Measurements from ENCODE around the gene SNED1. TPM values are rescaled to one million over a fixed set of nuclear protein-coding genes. Genes with fewer than 3 reads are reported as not detected.

Gene SNED1
- total RNA-seq, 1 donor from 2014 or later, result 34.9 TPM

GRCh38 chr2:240959941-240960308, 38.5 kb upstream of the SNED1 start:
- DNase-seq (ENCODE audit: low spot score) (peak; percentile 47), ATAC-seq (no peak)

- DNase-seq (ENCODE audit: low spot score) (peak; percentile 74), ATAC-seq (peak; percentile 64)
Measured at GRCh38 chr2:240960309-240960970, 38.0 kb upstream of the SNED1 start.

GRCh38 chr2:240960971-240961876, 37.2 kb upstream of the SNED1 start:
- peak; percentile 43 for DNase-seq (ENCODE audit: low spot score)
- no peak for ATAC-seq

GRCh38 chr2:240961910-240962299, 36.5 kb upstream of the SNED1 start:
- no peak for DNase-seq (ENCODE audit: low spot score)
- no peak for ATAC-seq

- DNase-seq (ENCODE audit: low spot score), result peak; percentile 78
- peak; percentile 62 for ATAC-seq
Measured at GRCh38 chr2:240962300-240963064, 35.9 kb upstream of the SNED1 start.

GRCh38 chr2:240963065-240963867, 35.2 kb upstream of the SNED1 start:
- peak; percentile 48 for DNase-seq (ENCODE audit: low spot score)
- no peak for ATAC-seq

GRCh38 chr2:240963868-240964703, 34.3 kb upstream of the SNED1 start:
- ATAC-seq (no peak), DNase-seq (ENCODE audit: low spot score) (peak; percentile 45)

GRCh38 chr2:240964704-240965295, 33.6 kb upstream of the SNED1 start:
- DNase-seq (ENCODE audit: low spot score) (peak; percentile 43), ATAC-seq (no peak)

GRCh38 chr2:240965296-240965904, 33.0 kb upstream of the SNED1 start:
- DNase-seq (ENCODE audit: low spot score) (peak; percentile 55), ATAC-seq (peak; percentile 19)

GRCh38 chr2:240965905-240966456, 32.4 kb upstream of the SNED1 start:
- ATAC-seq, result no peak
- DNase-seq (ENCODE audit: low spot score), result peak; percentile 46

GRCh38 chr2:240966457-240966905, 31.9 kb upstream of the SNED1 start:
- DNase-seq (ENCODE audit: low spot score), result peak; percentile 40
- no peak for ATAC-seq

DNA sequence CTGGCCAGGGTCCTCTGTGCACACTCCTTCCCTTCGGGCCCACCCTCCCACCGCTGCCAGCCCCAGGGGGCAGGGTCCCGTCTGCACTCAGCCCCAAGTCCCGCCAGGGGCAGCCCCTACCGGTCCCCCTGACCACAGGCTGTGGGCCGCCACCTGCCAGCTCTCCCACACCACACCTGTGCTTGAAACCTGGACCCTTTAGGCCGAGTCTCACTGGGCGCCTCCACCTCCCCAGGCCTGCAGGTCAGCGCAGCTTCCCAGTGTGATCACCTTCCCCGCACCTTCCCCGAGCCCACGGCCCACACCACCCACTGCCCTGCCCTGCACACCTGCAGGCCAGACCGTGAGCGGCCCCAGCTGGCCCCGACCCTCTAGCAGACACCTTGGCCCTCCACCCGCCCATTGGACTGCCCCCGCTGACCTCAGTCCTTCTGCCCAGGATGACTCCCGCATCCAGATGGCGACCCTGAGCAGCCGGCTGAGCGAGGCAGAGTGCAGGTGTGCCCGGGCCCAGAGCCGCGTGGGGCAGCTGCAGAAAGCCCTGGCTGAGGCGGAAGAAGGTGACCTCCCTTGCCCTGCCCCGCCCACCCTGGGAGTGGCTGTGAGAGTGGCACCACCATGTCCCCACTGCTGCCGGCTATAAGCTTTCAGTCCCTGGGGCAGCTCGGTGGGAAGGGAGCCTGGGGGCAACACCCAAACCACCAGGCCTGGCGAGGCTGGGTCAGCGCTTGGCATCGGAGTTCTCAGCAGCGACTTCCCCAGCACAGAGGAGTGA, 31.3 kb upstream of the SNED1 start:
- no peak for ATAC-seq
- peak; percentile 47 for DNase-seq (ENCODE audit: low spot score)

DNA sequence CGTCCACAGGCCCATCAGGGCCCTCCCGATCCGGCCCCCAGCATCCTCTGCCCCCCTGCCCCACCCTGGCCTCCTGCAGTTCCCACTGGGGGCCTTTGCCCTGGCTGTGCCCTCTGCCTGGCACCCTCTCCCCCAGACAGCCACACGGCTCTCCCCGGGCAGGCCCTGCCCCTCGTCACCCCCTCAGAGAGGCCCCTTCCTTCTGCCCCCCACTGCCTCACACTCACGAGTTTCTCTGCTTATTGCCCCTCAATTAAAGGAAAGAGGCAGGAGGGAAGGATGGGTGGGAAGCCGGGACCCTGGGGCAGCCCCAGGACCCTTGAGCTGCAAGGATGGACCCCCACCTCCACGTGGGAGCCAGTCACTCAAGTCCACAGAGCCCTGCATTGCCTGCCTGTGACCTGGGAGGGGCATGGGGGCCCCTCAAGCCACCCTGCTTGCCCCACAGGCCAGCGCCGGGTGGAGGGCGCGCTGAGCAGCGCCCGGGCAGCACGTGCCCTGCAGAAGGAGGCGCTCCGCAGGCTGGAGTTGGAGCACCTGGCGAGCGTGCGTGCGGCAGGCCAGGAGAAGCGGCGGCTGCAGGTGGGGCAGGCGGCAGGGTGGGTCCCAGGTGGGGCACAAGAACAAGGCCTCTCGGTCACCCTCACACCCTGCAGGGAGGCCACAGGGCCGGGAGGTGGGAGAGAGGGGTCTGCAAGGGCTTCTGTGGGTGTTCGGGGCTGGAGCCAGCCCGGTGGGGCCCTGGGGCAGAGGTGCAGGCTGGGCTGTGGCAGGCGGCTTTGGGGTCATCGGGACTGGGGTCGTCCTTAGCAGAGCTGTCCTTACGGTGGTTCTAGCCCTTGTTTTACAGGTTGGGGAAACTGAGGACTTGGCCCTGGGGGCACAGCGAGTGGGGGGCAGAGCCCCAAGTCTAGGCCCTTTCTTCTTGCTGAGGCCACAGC, 30.5 kb upstream of the SNED1 start:
- peak; percentile 35 for DNase-seq (ENCODE audit: low spot score)
- ATAC-seq, result no peak

- ATAC-seq (peak; percentile 74), DNase-seq (ENCODE audit: low spot score) (peak; percentile 72)
Measured at GRCh38 chr2:240968731-240969624, 29.4 kb upstream of the SNED1 start.

- no peak for ATAC-seq
Measured at GRCh38 chr2:240970104-240970503, 28.3 kb upstream of the SNED1 start.

GRCh38 chr2:240970816-240971215, 27.6 kb upstream of the SNED1 start:
- ATAC-seq, result no peak
- no peak for DNase-seq (ENCODE audit: low spot score)

More at GRCh38 chr2:240970104-240970503, 28.3 kb upstream of the SNED1 start:
- DNase-seq (ENCODE audit: low spot score), result no peak
